Measurements from ENCODE around the gene MAML2. TPM values are rescaled to one million over a fixed set of nuclear protein-coding genes. Genes with fewer than 3 reads are reported as not detected.

MAML2 gene
- total and polyA plus RNA-seq, 9 of the 15 experiments (the other 6 are each of a cell fraction or from before 2014, with no cell fraction given): 0.79 to 6.8 (median 4.8) TPM

- ChIA-PET CTCF (ENCODE audit: low intra/inter-chr PET ratio) (no interaction called here), POLR2A (interaction anchor here (0.7 kb wide), 1 partner anchor 107 kb away, joined by 4 read pairs; no protein-coding TSS in a partner anchor)
- Histone ChIP-seq H2AFZ (ENCODE audit: low read depth, low read length) (peak overlapping the region; percentile 76), H3K27me3 (ENCODE audit: control insufficient read depth in 2 of 2, insufficient read depth in 2 of 2, low read length in 2 of 2) (no peaks in the 10 kb centered on the region), H3K4me2 (ENCODE audit: insufficient read depth, low read length) (no peak overlapping the region), H3K9me1 (ENCODE audit: control insufficient read depth, insufficient read depth, low read length) (no peaks in the 10 kb centered on the region), H3K9ac (ENCODE audit: insufficient read depth in 1 of 2, low read depth in 2 of 2, low read length in 2 of 2) (peak overlapping the region in 1 of 2 experiments; percentile 20; a peak in 1 of 4 replicates), H3K79me2 (ENCODE audit: control insufficient read depth, insufficient read depth, low read length) (no peaks in the 10 kb centered on the region), H3K36me3 (ENCODE audit: control insufficient read depth, insufficient read depth, low read length) (no peaks in the 10 kb centered on the region), H3K9me3 (replicated peaks; ENCODE audit: control insufficient read depth, insufficient read depth, low read depth, low read length) (no peaks in the 10 kb centered on the region), H4K20me1 (replicated peaks; ENCODE audit: control insufficient read depth, insufficient read depth, low read length) (no peaks in the 10 kb centered on the region), H3K4me1 (replicated peaks in 1 of 2; ENCODE audit: control insufficient read depth in 2 of 2, insufficient read depth in 2 of 2, low read length in 2 of 2) (peaks cover 9 to 63% of the 10 kb centered on the region in 2 experiments), H3K27ac (ENCODE audit: extremely low read depth, low read depth, low read length) (peak overlapping the region; percentile 50; the same call in 1 of the 3 replicates), H3K4me3 (no peak overlapping the region)
- no peak for DNase-seq (ENCODE audit: extremely low read depth in 1 of 4, low spot score in 3 of 4)
- FAIRE-seq: no peak
- no TSS peak for BruUV-seq (replicated peaks)
- TF ChIP-seq ZNF699 (CRISPR knock-in tag; IDR thresholded peaks at IDR 0.05; ENCODE audit: insufficient replicate concordance): no peak
- TF ChIP-seq ZNF592 (IDR thresholded peaks at IDR 0.05): 0 out of 2 replicates have a peak, but pooled peaks have one; percentile 4
- TF ChIP-seq GTF2B (IDR thresholded peaks at IDR 0.05; ENCODE audit: extremely low read depth, insufficient read length): no peak
- peak; percentile 20; the same call in 1 of the 2 replicates for TF ChIP-seq ZNF584 (CRISPR knock-in tag; IDR thresholded peaks at IDR 0.05; ENCODE audit: low read depth)
- TF ChIP-seq PHF21A (IDR thresholded peaks at IDR 0.05; ENCODE audit: borderline replicate concordance, low read depth): no peak
- TF ChIP-seq NFE2 (IDR thresholded peaks at IDR 0.05; ENCODE audit: low read depth): 0 out of 2 replicates have a peak, but pooled peaks have one; percentile 19
- TF ChIP-seq HMBOX1 (IDR thresholded peaks at IDR 0.05): 0 out of 2 replicates have a peak, but pooled peaks have one; percentile 32
- no peak for TF ChIP-seq BMI1 (IDR thresholded peaks at IDR 0.05; ENCODE audit: low read length)
- no peak for TF ChIP-seq USF1 (CRISPR knock-in tag; IDR thresholded peaks at IDR 0.05)
- TF ChIP-seq PTBP1 (IDR thresholded peaks at IDR 0.05; ENCODE audit: low read depth, low read length): no peak
- no peak for TF ChIP-seq ZNF644 (tag; IDR thresholded peaks at IDR 0.05; ENCODE audit: low read depth)
- intact Hi-C loops (cut with micrococcal nuclease): no loop called here
- in situ Hi-C loops (cut with MboI): no loop called here
- ATAC-seq: no peak; the same call in 2 of the 3 replicates
Measured at GRCh38 chr11:96215826-96216225, 127.2 kb downstream of the MAML2 start.

Measured in K562 (cell line).